Activated T-cell treated with anti-CD3 and anti-CD28 coated beads, Interleukin-2, amount 50 U/mL, for 24 hours (primary cell): ENCODE results near the gene SPAG16.

Experiments
- DNase-seq: peaks from one replicate; pipeline ENCODE4 v3.0.0-alpha.2; 2020
- H3K27ac Mint-ChIP-seq: 2 replicates; pipeline ENCODE4 v1.8.0; 2020; ENCODE audit warnings: mild to moderate bottlenecking, mixed read lengths
- H3K27me3 Mint-ChIP-seq: 2 replicates; pipeline ENCODE4 v1.8.0; 2020; ENCODE audit warnings: mixed read lengths
- H3K36me3 Mint-ChIP-seq: 2 replicates; pipeline ENCODE4 v1.8.0; 2020; ENCODE audit warnings: low read depth, mixed read lengths
- H3K4me1 Mint-ChIP-seq: 2 replicates; pipeline ENCODE4 v1.8.0; 2020; ENCODE audit warnings: low read depth, mixed read lengths
- H3K4me3 Mint-ChIP-seq: 2 replicates; pipeline ENCODE4 v1.8.0; 2020; ENCODE audit warnings: mild to moderate bottlenecking, moderate library complexity, mixed read lengths
- H3K9me3 Mint-ChIP-seq: 2 replicates; pipeline ENCODE4 v1.8.0; 2020; ENCODE audit warnings: mixed read lengths

The SPAG16 gene

GRCh38 chr2:213491376-213491775 is 207.1 kb downstream of the SPAG16 start:
- no peak overlapping the region for H3K4me3 Mint-ChIP-seq
- no peaks in the 10 kb centered on the region for H3K9me3 Mint-ChIP-seq
- no peak overlapping the region for H3K27ac Mint-ChIP-seq
- no peak for DNase-seq
- H3K36me3 Mint-ChIP-seq = no peaks in the 10 kb centered on the region
- no peaks in the 10 kb centered on the region for H3K4me1 Mint-ChIP-seq
- H3K27me3 Mint-ChIP-seq = no peaks in the 10 kb centered on the region

DNA sequence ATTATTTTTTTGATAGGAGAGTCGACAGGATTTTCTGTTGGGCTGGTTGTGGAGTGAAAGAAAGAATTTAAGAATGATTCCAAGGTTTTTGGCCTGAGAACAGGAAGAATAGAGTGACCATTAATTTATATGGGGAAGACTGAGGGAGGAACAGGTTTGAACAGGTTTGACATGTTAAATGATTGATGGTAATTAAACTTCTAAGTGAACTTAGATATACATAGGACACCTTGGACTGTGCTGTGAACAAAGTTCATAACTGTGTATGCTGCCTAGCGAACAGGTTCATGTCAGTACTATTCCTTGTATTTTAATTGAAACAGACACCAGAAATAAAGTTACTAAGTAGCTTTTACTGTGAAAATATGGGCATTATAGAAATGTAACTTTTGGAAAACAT is 212.0 kb downstream of the SPAG16 start:
- no peak for DNase-seq
- H3K36me3 Mint-ChIP-seq = no peaks in the 10 kb centered on the region
- no peaks in the 10 kb centered on the region for H3K4me1 Mint-ChIP-seq
- H3K9me3 Mint-ChIP-seq = no peaks in the 10 kb centered on the region
- no peak overlapping the region for H3K27ac Mint-ChIP-seq
- H3K27me3 Mint-ChIP-seq = no peaks in the 10 kb centered on the region
- no peak overlapping the region for H3K4me3 Mint-ChIP-seq

GRCh38 chr2:213500881-213501280 is 216.6 kb downstream of the SPAG16 start:
- no peaks in the 10 kb centered on the region for H3K9me3 Mint-ChIP-seq
- H3K4me1 Mint-ChIP-seq = no peaks in the 10 kb centered on the region
- no peaks in the 10 kb centered on the region for H3K27me3 Mint-ChIP-seq
- H3K4me3 Mint-ChIP-seq = no peak overlapping the region
- H3K36me3 Mint-ChIP-seq = no peaks in the 10 kb centered on the region
- no peak overlapping the region for H3K27ac Mint-ChIP-seq
- no peak for DNase-seq

- DNase-seq = no peak
- H3K4me3 Mint-ChIP-seq = no peak overlapping the region
- H3K36me3 Mint-ChIP-seq = no peaks in the 10 kb centered on the region
- no peaks in the 10 kb centered on the region for H3K4me1 Mint-ChIP-seq
- no peaks in the 10 kb centered on the region for H3K27me3 Mint-ChIP-seq
- peaks cover 12% of the 10 kb centered on the region for H3K9me3 Mint-ChIP-seq
- H3K27ac Mint-ChIP-seq = no peak overlapping the region
Observed at GRCh38 chr2:213524164-213524563, 239.9 kb downstream of the SPAG16 start.

DNA sequence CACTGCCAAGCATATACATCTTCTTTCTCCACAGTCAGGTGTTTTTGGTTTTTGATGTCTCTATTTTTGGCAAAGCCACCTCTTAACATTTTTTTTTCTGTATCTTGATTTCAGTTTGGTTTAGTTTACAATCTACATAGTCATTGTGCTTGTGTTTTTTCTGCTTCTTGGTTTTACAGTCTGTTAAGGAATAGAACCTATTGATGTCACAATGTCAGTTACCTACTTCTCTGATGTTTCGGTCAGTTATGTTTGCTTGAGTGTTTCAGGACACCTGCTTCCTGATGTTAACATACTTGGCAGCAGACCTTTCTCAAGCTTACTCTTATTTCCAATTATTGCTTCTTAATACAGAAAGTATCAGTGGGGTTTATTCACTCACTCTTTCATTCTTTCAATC is 253.3 kb downstream of the SPAG16 start:
- no peak for DNase-seq
- Mint-ChIP-seq H3K4me3 (no peak overlapping the region), H3K4me1 (no peaks in the 10 kb centered on the region), H3K27ac (no peak overlapping the region), H3K36me3 (no peaks in the 10 kb centered on the region), H3K9me3 (no peaks in the 10 kb centered on the region), H3K27me3 (no peaks in the 10 kb centered on the region)

DNA sequence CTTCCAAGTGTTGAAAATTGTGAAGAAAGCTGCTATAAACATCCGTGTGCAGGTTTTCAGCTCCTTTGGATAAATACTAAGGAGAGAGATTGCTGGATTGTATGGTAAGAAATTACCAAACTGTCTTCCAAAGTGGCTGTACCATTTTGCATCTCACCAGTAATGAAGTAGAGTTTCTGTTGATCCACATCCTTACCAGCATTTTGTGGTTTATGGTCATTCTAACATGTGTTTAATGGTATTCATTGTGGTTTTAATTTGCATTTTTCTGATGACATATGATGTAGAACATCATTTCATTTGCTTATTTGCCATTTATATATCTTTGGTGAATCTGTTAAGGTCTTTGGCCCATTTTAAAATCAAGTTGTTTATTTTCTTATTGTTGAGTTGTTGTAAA is 260.7 kb downstream of the SPAG16 start:
- Mint-ChIP-seq H3K4me1 (no peaks in the 10 kb centered on the region), H3K27ac (no peak overlapping the region), H3K27me3 (no peaks in the 10 kb centered on the region), H3K9me3 (no peaks in the 10 kb centered on the region), H3K36me3 (no peaks in the 10 kb centered on the region), H3K4me3 (no peak overlapping the region)
- DNase-seq = no peak

DNA sequence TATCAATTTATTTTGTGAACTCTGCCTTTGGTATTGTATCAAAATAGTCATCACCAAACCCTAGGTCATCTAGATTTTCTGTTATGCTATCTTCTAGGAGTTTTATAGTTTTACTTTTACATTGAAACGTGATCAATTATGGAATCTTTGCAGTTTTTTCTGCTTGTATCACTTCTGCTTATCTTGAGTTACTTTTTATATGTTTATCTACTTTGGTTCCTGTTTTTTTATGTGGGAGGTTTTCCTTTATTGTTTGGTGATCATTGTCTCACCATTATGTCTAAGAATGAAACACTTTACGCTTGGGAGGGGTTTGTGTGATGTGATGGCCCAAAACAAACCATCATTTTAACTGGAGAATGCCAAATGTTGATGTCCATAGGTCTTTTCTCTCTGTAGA is 261.2 kb downstream of the SPAG16 start:
- Mint-ChIP-seq H3K27ac (no peak overlapping the region), H3K36me3 (no peaks in the 10 kb centered on the region), H3K4me3 (no peak overlapping the region), H3K27me3 (no peaks in the 10 kb centered on the region), H3K9me3 (no peaks in the 10 kb centered on the region), H3K4me1 (no peaks in the 10 kb centered on the region)
- no peak for DNase-seq

DNA sequence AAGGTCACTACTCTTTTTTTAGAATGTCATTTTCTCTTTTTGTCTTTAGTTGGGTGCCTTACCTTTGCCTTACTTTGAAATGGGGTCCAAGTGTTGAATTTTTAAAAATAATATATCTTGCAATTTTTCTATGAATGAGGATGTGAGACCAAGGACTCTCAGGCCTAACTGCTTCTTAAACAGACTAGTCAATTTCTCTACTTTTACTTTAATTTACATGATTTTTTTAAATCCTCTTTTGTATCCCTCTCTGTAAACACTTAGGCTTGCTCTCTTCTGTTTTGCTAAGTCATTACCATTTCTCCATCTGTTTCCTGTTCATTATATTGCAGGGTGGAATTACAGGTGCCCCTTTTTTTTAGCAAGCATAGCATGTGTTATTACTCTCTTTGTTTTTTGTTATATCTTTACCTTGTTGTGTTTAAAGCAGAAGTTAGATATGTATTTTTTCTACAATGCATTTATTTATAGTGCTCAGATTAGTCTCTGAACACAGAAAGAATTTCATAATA is 261.8 kb downstream of the SPAG16 start:
- Mint-ChIP-seq H3K9me3 (no peaks in the 10 kb centered on the region), H3K36me3 (no peaks in the 10 kb centered on the region), H3K4me3 (no peak overlapping the region), H3K27me3 (no peaks in the 10 kb centered on the region), H3K27ac (no peak overlapping the region), H3K4me1 (no peaks in the 10 kb centered on the region)
- no peak for DNase-seq

DNA sequence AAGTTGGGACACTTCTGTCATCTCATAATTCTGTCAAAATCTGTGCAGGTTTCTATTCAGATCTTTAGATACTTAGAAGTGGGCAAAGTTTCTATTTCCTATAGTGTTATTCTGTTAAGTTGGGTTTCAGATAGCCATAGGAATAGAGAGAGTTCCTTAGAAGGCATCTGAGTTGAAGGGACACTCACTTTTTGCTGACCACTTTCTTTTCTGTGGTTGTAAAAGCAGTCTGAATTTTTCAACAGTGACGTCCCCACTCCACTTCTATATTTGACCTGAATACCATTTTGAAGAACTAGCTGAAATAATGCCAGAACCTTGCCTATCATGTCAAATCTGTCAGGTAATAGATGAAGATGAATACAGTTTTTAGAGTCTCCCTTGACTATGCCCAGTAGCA is 267.3 kb downstream of the SPAG16 start:
- H3K4me1 Mint-ChIP-seq = no peaks in the 10 kb centered on the region
- DNase-seq = no peak
- no peaks in the 10 kb centered on the region for H3K36me3 Mint-ChIP-seq
- H3K4me3 Mint-ChIP-seq = no peak overlapping the region
- H3K27me3 Mint-ChIP-seq = no peaks in the 10 kb centered on the region
- no peak overlapping the region for H3K27ac Mint-ChIP-seq
- H3K9me3 Mint-ChIP-seq = peaks cover 6% of the 10 kb centered on the region

- Mint-ChIP-seq H3K4me1 (no peaks in the 10 kb centered on the region), H3K27me3 (no peaks in the 10 kb centered on the region), H3K4me3 (no peak overlapping the region), H3K9me3 (peaks cover 6% of the 10 kb centered on the region), H3K36me3 (no peaks in the 10 kb centered on the region), H3K27ac (no peak overlapping the region)
- no peak for DNase-seq
Observed at GRCh38 chr2:213559053-213559452, 274.8 kb downstream of the SPAG16 start.

- no peaks in the 10 kb centered on the region for H3K36me3 Mint-ChIP-seq
- no peak overlapping the region for H3K27ac Mint-ChIP-seq
- H3K4me3 Mint-ChIP-seq = no peak overlapping the region
- H3K9me3 Mint-ChIP-seq = peaks cover 4% of the 10 kb centered on the region
- no peak for DNase-seq
- H3K4me1 Mint-ChIP-seq = no peaks in the 10 kb centered on the region
- H3K27me3 Mint-ChIP-seq = no peaks in the 10 kb centered on the region
Observed at GRCh38 chr2:213561759-213562158, 277.5 kb downstream of the SPAG16 start.

GRCh38 chr2:213562539-213563180 is 278.4 kb downstream of the SPAG16 start:
- no peak for DNase-seq
- no peaks in the 10 kb centered on the region for H3K4me1 Mint-ChIP-seq
- H3K4me3 Mint-ChIP-seq = no peak overlapping the region
- no peaks in the 10 kb centered on the region for H3K27me3 Mint-ChIP-seq
- H3K9me3 Mint-ChIP-seq = peaks cover 4% of the 10 kb centered on the region
- no peak overlapping the region for H3K27ac Mint-ChIP-seq
- H3K36me3 Mint-ChIP-seq = no peaks in the 10 kb centered on the region

GRCh38 chr2:213566846-213567245 is 282.6 kb downstream of the SPAG16 start:
- no peak overlapping the region for H3K4me3 Mint-ChIP-seq
- H3K9me3 Mint-ChIP-seq = peaks cover 4% of the 10 kb centered on the region
- H3K27me3 Mint-ChIP-seq = no peaks in the 10 kb centered on the region

GRCh38 chr2:213609570-213610170 is 325.4 kb downstream of the SPAG16 start:
- H3K27ac Mint-ChIP-seq = no peak overlapping the region
- no peaks in the 10 kb centered on the region for H3K27me3 Mint-ChIP-seq
- H3K36me3 Mint-ChIP-seq = no peaks in the 10 kb centered on the region
- H3K4me1 Mint-ChIP-seq = no peaks in the 10 kb centered on the region
- no peaks in the 10 kb centered on the region for H3K9me3 Mint-ChIP-seq
- no peak overlapping the region for H3K4me3 Mint-ChIP-seq
- DNase-seq = no peak

More at GRCh38 chr2:213566846-213567245, 282.6 kb downstream of the SPAG16 start:
- no peak for DNase-seq
- no peaks in the 10 kb centered on the region for H3K36me3 Mint-ChIP-seq
- no peaks in the 10 kb centered on the region for H3K4me1 Mint-ChIP-seq
- H3K27ac Mint-ChIP-seq = no peak overlapping the region

GRCh38 chr2:213627054-213627710 is 342.9 kb downstream of the SPAG16 start:
- H3K27ac Mint-ChIP-seq = no peak overlapping the region

More at GRCh38 chr2:213627054-213627710, 342.9 kb downstream of the SPAG16 start:
- no peaks in the 10 kb centered on the region for H3K36me3 Mint-ChIP-seq
- peaks cover 6% of the 10 kb centered on the region for H3K9me3 Mint-ChIP-seq
- DNase-seq = no peak
- no peak overlapping the region for H3K4me3 Mint-ChIP-seq
- no peaks in the 10 kb centered on the region for H3K4me1 Mint-ChIP-seq
- H3K27me3 Mint-ChIP-seq = no peaks in the 10 kb centered on the region
